ENCODE data around the gene ONECUT1. TPM values are rescaled to one million over a fixed set of nuclear protein-coding genes. Genes with fewer than 3 reads are reported as not detected.

The ONECUT1 gene
- total RNA-seq, 4 donors from 2014 or later, result not detected

GRCh38 chr15:52733088-52733487, 57.0 kb downstream of the ONECUT1 start:
- no peak overlapping the region for H3K4me3 ChIP-seq
- no peak for TF ChIP-seq POLR2A (IDR thresholded peaks at IDR 0.05)
- TF ChIP-seq, protein P1, sequence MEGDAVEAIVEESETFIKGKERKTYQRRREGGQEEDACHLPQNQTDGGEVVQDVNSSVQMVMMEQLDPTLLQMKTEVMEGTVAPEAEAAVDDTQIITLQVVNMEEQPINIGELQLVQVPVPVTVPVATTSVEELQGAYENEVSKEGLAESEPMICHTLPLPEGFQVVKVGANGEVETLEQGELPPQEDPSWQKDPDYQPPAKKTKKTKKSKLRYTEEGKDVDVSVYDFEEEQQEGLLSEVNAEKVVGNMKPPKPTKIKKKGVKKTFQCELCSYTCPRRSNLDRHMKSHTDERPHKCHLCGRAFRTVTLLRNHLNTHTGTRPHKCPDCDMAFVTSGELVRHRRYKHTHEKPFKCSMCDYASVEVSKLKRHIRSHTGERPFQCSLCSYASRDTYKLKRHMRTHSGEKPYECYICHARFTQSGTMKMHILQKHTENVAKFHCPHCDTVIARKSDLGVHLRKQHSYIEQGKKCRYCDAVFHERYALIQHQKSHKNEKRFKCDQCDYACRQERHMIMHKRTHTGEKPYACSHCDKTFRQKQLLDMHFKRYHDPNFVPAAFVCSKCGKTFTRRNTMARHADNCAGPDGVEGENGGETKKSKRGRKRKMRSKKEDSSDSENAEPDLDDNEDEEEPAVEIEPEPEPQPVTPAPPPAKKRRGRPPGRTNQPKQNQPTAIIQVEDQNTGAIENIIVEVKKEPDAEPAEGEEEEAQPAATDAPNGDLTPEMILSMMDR (IDR thresholded peaks at IDR 0.05), result no peak
- intact Hi-C loops (cut with DNase I), result loop anchor here (10.0 kb wide), 1 partner anchor 408 kb away; no protein-coding TSS in a partner anchor
- no peak for DNase-seq
- no peaks in the 10 kb centered on the region for H3K36me3 ChIP-seq
- no peaks in the 10 kb centered on the region for H3K27me3 ChIP-seq
- H3K4me1 ChIP-seq, result peaks cover 0 to 21% (median 19%) of the 10 kb centered on the region in 3 donors
- H3K27ac ChIP-seq, result no peak overlapping the region
- H3K9me3 ChIP-seq, result no peaks in the 10 kb centered on the region

DNA sequence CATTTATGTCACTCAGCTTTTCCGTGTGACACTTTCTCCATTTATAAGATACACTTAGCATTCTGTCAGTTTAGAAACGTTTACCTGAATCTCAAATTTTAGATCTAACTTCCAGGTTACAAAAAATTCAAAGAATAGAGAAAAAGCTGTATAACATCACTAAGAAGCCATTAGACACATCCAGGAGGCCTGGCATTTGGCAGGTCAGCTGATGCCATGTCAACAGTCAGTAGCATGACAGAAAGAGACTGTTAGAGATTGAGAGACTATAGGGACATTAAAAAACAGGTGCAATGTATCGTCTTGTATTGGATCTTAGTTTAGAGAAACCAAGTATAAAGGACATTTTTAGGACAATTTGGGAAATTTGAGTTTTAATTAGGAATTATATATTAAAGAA, 57.6 kb downstream of the ONECUT1 start:
- H3K9me3 ChIP-seq, result no peaks in the 10 kb centered on the region
- WGBS, 2 donors, result 86% methylated on average over 3 of the region's 3 CpGs
- TF ChIP-seq POLR2A (IDR thresholded peaks at IDR 0.05), result no peak
- TF ChIP-seq, protein P1 (IDR thresholded peaks at IDR 0.05), result no peak
- no peaks in the 10 kb centered on the region for H3K27me3 ChIP-seq
- intact Hi-C loops (cut with DNase I), result loop anchor here (10.0 kb wide), 1 partner anchor 408 kb away; no protein-coding TSS in a partner anchor
- no peak overlapping the region for H3K27ac ChIP-seq
- no peak overlapping the region for H3K4me3 ChIP-seq
- no peaks in the 10 kb centered on the region for H3K36me3 ChIP-seq
- DNase-seq, result no peak
- peaks cover 0 to 19% (median 17%) of the 10 kb centered on the region in 3 donors for H3K4me1 ChIP-seq

- no peaks in the 10 kb centered on the region for H3K36me3 ChIP-seq
- WGBS, 2 donors, result 76 to 78% methylated on average over 2 of the region's 2 CpGs
- TF ChIP-seq, protein P1 (IDR thresholded peaks at IDR 0.05), result no peak
- no peak for TF ChIP-seq POLR2A (IDR thresholded peaks at IDR 0.05)
- peaks cover 0 to 19% (median 17%) of the 10 kb centered on the region in 3 donors for H3K4me1 ChIP-seq
- intact Hi-C loops (cut with DNase I), result loop anchor here (10.0 kb wide), 1 partner anchor 407 kb away; no protein-coding TSS in a partner anchor
- no peaks in the 10 kb centered on the region for H3K9me3 ChIP-seq
- no peak overlapping the region for H3K27ac ChIP-seq
- no peaks in the 10 kb centered on the region for H3K27me3 ChIP-seq
- no peak overlapping the region for H3K4me3 ChIP-seq
- no peak for DNase-seq
Measured at GRCh38 chr15:52731732-52732470, 58.2 kb downstream of the ONECUT1 start.

- Histone ChIP-seq H3K27ac (peak overlapping the region in 2 of 4 donors; percentile 48 to 66), H3K9me3 (no peaks in the 10 kb centered on the region), H3K4me3 (no peak overlapping the region), H3K27me3 (no peaks in the 10 kb centered on the region), H3K4me1 (peaks cover 0 to 19% (median 17%) of the 10 kb centered on the region in 3 donors), H3K36me3 (no peaks in the 10 kb centered on the region)
- intact Hi-C loops (cut with DNase I), result loop anchor here (10.0 kb wide), 1 partner anchor 406 kb away; no protein-coding TSS in a partner anchor
- WGBS, 2 donors, result 52 to 83% methylated on average over 3 of the region's 3 CpGs
- no peak for DNase-seq
- TF ChIP-seq POLR2A (IDR thresholded peaks at IDR 0.05), result no peak
- TF ChIP-seq, protein P1 (IDR thresholded peaks at IDR 0.05), result no peak
Measured at GRCh38 chr15:52731004-52731403, 59.1 kb downstream of the ONECUT1 start.

DNA sequence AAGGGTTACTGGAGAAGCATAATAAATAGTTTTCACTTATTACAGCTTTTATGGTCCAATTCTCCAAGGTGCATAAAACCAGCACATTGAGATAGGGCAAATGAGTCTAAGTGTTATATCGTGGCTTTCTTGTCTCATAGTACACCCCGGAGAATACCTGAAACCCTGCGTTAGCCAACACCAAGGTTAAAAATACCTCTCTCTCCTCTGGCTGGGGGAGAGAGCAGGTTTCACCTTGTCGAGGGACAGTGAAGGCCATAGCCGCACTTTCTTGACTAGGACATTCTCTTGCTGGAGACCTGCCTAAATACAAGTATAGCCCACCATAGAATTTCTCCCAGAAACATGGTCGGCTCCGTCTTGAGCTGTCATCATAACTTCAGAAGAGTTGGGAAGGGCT, 59.5 kb downstream of the ONECUT1 start:
- intact Hi-C loops (cut with DNase I), result loop anchor here (10.0 kb wide), 1 partner anchor 406 kb away; no protein-coding TSS in a partner anchor

More for the DNA sequence above, 59.5 kb downstream of the ONECUT1 start:
- Histone ChIP-seq H3K4me3 (no peak overlapping the region), H3K27ac (peak overlapping the region; percentile 13 to 66 (median 39)), H3K27me3 (no peaks in the 10 kb centered on the region), H3K4me1 (peaks cover 0 to 19% (median 17%) of the 10 kb centered on the region in 3 donors), H3K36me3 (no peaks in the 10 kb centered on the region), H3K9me3 (no peaks in the 10 kb centered on the region)
- TF ChIP-seq, protein P1 (IDR thresholded peaks at IDR 0.05), result no peak
- TF ChIP-seq POLR2A (IDR thresholded peaks at IDR 0.05), result no peak
- WGBS, 2 donors, result 79 to 95% methylated on average over 5 of the region's 7 CpGs
- DNase-seq, result no peak

Data from esophagus squamous epithelium (tissue), 5 donors.